ENCODE results near the gene TRIM51.
"Not testable (repeated sequence)": the region's sequence is repeated elsewhere in the genome, so short reads cannot be mapped to it uniquely, and the experiment has no call there.

The TRIM51 gene
- total RNA-seq: 0 to 0.05 (median 0) reads per million in 3 experiments

- not testable (repeated sequence) for DNase-seq
Measured at GRCh38 chr11:55882997-55883396, at the start of gene TRIM51. TSS of gene TRIM51 (plus strand) at chr11:55883297. CDS start at chr11:55885429, 2,132 bp downstream.

GRCh38 chr11:55838452-55838851 lies 44.6 kb upstream of the TRIM51 start, which contains the start of gene OR5D16:
TSS of gene OR5D16 (plus strand) at chr11:55838752. CDS start at chr11:55838752, 0 bp downstream.
- DNase-seq: no peak

- no peak for DNase-seq
Measured at GRCh38 chr11:55847453-55847852, 35.6 kb upstream of the TRIM51 start.

- DNase-seq: no peak
Measured at GRCh38 chr11:55849037-55849436, 34.1 kb upstream of the TRIM51 start.

GRCh38 chr11:55852141-55852540 lies 31.0 kb upstream of the TRIM51 start:
- DNase-seq: no peak

- DNase-seq: no peak
Measured at GRCh38 chr11:55854704-55855103, 28.4 kb upstream of the TRIM51 start.

GRCh38 chr11:55867354-55867753 lies 15.7 kb upstream of the TRIM51 start:
- DNase-seq: not testable (repeated sequence)

- DNase-seq: not testable (repeated sequence)
Measured at GRCh38 chr11:55872731-55873130, 10.4 kb upstream of the TRIM51 start.

GRCh38 chr11:55873146-55873545 lies 10.0 kb upstream of the TRIM51 start:
- DNase-seq: not testable (repeated sequence)

GRCh38 chr11:55884995-55885394 lies 1.9 kb downstream of the TRIM51 start:
- not testable (repeated sequence) for DNase-seq

- not testable (repeated sequence) for DNase-seq
Measured at GRCh38 chr11:55885481-55885880, 2.4 kb downstream of the TRIM51 start.

- no peak for DNase-seq
Measured at GRCh38 chr11:55895216-55895615, 12.1 kb downstream of the TRIM51 start.

- DNase-seq: no peak
Measured at GRCh38 chr11:55902308-55902707, 19.2 kb downstream of the TRIM51 start.

- no peak for DNase-seq
Measured at GRCh38 chr11:55914482-55914881, 31.4 kb downstream of the TRIM51 start, which contains the start of gene OR5W2. TSS of gene OR5W2 (minus strand) at chr11:55914582. CDS start at chr11:55914582, 0 bp downstream.

- DNase-seq: no peak
Measured at GRCh38 chr11:55920537-55920936, 37.4 kb downstream of the TRIM51 start.

GRCh38 chr11:55936300-55936699 lies 53.2 kb downstream of the TRIM51 start, which contains the start of gene OR5I1:
TSS of gene OR5I1 (minus strand) at chr11:55936400. CDS start at chr11:55936400, 0 bp downstream.
- no peak for DNase-seq
